Tibial artery (tissue), 4 donors: ENCODE data around the gene CEP41.
A peak's percentile ranks its signal among the peaks of the same experiment; 100 is the strongest.

Experiments
- DNase-seq, 2 donors: peaks; one replicate each; pipeline ENCODE4 v3.0.0-alpha.2; 2019
- H3K27ac ChIP-seq, 2 donors: fragments of 200-600 bp; sonication (generic) in 1 of 2; 1 replicate in 1 of 2; 2 replicates in 1 of 2; pipeline ENCODE4 v1.5.1; 2018 to 2019; ENCODE audit warnings: mild to moderate bottlenecking in 1 of 2
- H3K27me3 ChIP-seq, 2 donors: fragments of 200-600 bp; sonication (generic) in 1 of 2; one replicate each; pipeline versions ENCODE4 v1.5.1 to v1.6.0; 2016 to 2019
- H3K36me3 ChIP-seq, 3 donors: fragments of 200-600 bp; sonication (generic) in 2 of 3; one replicate each; pipeline ENCODE4 v1.5.1; 2016 to 2019; ENCODE audit warnings: mild to moderate bottlenecking in 2 of 3
- H3K4me1 ChIP-seq, 4 donors: fragments of 200-600 bp; sonication (generic) in 2 of 4; 1 replicate in 3 of 4; 2 replicates in 1 of 4; pipeline ENCODE4 v1.5.1; 2016 to 2019
- H3K4me3 ChIP-seq, 2 donors: fragments of 200-600 bp; sonication (generic) in 1 of 2; 1 replicate in 1 of 2; 2 replicates in 1 of 2; pipeline ENCODE4 v1.5.1; 2018 to 2019; ENCODE audit warnings: mild to moderate bottlenecking in 2 of 2
- H3K9me3 ChIP-seq, 3 donors: fragments of 200-600 bp; sonication (generic) in 1 of 3; one replicate each; pipeline ENCODE4 v1.5.1; 2016 to 2019
- intact Hi-C: fragments of 100-400 bp; cut with DNase I; formaldehyde crosslinking; loops from one replicate; pipeline ENCODE4 v1.15.0; 2023; ENCODE audit warnings: low total_unique reads
- TF ChIP-seq, protein P1 (sequence below), 2 experiments: fragments of 200-600 bp in 1 of 2; fragments of 450-650 bp in 1 of 2; IDR thresholded peaks; one replicate each; pipeline ENCODE4 v1.5.1; 2017 to 2019; ENCODE audit warnings: antibody characterized with exemption in 2 of 2, mild to moderate bottlenecking in 1 of 2, moderate library complexity in 1 of 2

The CEP41 gene

DNA sequence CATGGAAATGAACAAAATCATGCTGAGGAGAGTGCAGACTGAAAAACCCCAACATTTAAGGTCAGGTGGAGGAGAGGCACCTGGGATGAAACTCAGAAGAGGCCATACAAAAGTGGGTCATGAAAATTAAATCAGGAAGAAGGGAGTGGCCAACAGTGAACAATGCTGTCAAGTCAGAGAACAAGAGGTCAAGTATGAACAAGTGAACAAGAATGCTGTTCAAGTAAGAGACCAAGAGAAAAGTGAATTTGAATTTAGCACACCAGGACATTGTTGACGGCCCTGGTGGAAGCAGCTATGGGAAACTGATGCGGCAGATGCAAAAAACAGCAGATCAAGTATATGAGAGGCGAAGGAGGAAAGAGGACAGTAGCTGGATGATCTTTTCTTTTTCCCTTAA is 7.9 kb downstream of the CEP41 start:
- Histone ChIP-seq H3K9me3 (no peaks in the 10 kb centered on the region), H3K27me3 (no peaks in the 10 kb centered on the region), H3K4me3 (no peak overlapping the region), H3K27ac (no peak overlapping the region), H3K36me3 (no peaks in the 10 kb centered on the region), H3K4me1 (peaks cover 0 to 23% (median 11%) of the 10 kb centered on the region in 4 donors)
- TF ChIP-seq, protein P1, sequence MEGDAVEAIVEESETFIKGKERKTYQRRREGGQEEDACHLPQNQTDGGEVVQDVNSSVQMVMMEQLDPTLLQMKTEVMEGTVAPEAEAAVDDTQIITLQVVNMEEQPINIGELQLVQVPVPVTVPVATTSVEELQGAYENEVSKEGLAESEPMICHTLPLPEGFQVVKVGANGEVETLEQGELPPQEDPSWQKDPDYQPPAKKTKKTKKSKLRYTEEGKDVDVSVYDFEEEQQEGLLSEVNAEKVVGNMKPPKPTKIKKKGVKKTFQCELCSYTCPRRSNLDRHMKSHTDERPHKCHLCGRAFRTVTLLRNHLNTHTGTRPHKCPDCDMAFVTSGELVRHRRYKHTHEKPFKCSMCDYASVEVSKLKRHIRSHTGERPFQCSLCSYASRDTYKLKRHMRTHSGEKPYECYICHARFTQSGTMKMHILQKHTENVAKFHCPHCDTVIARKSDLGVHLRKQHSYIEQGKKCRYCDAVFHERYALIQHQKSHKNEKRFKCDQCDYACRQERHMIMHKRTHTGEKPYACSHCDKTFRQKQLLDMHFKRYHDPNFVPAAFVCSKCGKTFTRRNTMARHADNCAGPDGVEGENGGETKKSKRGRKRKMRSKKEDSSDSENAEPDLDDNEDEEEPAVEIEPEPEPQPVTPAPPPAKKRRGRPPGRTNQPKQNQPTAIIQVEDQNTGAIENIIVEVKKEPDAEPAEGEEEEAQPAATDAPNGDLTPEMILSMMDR (IDR thresholded peaks at IDR 0.05), result no peak
- intact Hi-C loops, result no loop called here
- no peak for DNase-seq

DNA sequence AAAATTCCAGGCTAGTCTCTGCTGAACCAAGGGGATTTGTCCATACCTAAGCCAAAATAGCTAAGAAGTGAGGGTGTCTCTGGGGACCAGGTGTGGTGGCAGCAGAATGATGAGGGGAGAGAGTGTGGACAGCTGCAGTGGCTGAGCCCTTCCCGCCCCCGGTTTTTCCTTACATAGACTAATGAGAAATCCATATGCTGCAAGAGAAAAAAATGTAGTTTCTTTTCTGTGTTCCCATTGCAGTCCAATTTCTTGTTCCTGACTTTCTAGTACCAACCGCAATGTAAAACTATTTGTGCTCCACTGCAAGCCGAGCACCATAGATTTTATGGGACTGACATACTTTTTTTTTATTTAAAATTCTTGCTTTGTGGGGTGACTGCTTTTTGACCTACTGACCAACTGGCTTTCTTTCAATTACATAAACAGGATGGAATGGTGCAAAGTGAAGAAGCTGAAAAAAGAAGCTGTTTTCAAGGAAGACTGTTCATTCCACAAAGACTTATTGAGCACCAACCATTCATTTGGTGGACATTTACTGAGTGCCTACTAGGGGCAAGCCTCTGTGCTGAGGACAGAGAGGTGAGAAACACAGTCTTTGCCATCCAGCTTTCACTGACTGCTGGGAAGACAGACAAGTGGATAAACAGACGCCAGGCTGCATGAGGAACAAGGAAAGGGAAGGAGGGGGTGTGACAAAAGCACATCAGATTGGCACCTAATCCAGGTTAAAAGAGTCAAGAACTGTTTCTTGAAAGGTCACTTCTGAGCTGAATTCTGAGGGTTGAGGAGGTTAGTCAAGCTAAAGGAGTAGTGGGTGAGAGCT is 9.8 kb downstream of the CEP41 start:
- peak overlapping the region in 1 of 2 donors; percentile 12 for H3K27ac ChIP-seq
- H3K4me1 ChIP-seq, result peaks cover 0 to 23% (median 11%) of the 10 kb centered on the region in 4 donors
- H3K9me3 ChIP-seq, result no peaks in the 10 kb centered on the region
- peak overlapping the region; percentile 25 to 27 for H3K4me3 ChIP-seq
- intact Hi-C loops, result no loop called here
- no peak for DNase-seq
- TF ChIP-seq, protein P1 (IDR thresholded peaks at IDR 0.05), result no peak
- no peaks in the 10 kb centered on the region for H3K36me3 ChIP-seq
- no peaks in the 10 kb centered on the region for H3K27me3 ChIP-seq

DNA sequence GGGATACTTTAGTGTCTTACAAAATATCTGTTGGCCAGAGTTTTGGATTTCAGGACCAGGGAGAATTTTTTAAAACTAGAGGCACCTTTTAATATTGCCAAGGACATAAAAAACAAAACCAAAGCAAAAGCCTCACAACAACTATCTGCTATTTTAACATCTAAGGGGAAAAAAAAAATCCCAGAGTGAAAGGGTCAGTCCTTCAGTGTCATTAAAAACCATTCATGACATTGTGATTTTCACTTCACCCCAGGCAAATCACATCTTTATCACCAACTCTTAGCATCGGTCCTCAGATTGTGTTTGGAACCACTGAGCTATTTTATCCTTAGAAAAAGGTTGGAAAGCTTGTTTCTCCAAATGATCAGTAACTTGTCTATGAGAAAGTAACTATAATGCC is 10.7 kb downstream of the CEP41 start:
- Histone ChIP-seq H3K27me3 (no peaks in the 10 kb centered on the region), H3K9me3 (no peaks in the 10 kb centered on the region), H3K36me3 (no peaks in the 10 kb centered on the region), H3K4me1 (peaks cover 0 to 23% (median 11%) of the 10 kb centered on the region in 4 donors), H3K27ac (peak overlapping the region in 1 of 2 donors; percentile 12), H3K4me3 (peak overlapping the region in 1 of 2 donors; percentile 25)
- intact Hi-C loops, result no loop called here
- DNase-seq, result no peak
- TF ChIP-seq, protein P1 (IDR thresholded peaks at IDR 0.05), result no peak

DNA sequence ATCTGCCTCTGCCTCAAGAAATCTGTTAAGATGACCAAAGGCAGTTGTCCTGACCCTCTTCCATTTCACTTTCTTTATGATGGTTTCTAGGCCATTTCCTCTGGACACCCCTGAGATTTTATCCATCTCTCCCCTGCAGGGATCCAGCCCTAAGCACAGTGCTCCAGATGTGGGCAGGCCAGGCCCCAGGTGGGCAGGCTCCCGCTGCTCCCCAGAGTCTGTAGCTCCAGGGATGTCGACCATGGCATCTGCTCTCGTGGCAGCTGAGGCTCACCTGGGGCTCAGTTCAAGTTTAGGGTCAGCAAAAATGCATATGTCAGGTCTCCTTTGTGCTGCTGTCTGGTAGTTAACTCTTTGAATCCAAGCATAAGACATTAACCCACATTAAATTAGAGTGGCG is 11.8 kb downstream of the CEP41 start:
- no peak overlapping the region for H3K4me3 ChIP-seq
- DNase-seq, result no peak
- intact Hi-C loops, result no loop called here
- H3K27ac ChIP-seq, result no peak overlapping the region
- peaks cover 0 to 23% (median 11%) of the 10 kb centered on the region in 4 donors for H3K4me1 ChIP-seq
- no peaks in the 10 kb centered on the region for H3K9me3 ChIP-seq
- H3K36me3 ChIP-seq, result no peaks in the 10 kb centered on the region
- no peaks in the 10 kb centered on the region for H3K27me3 ChIP-seq
- TF ChIP-seq, protein P1 (IDR thresholded peaks at IDR 0.05), result no peak

DNA sequence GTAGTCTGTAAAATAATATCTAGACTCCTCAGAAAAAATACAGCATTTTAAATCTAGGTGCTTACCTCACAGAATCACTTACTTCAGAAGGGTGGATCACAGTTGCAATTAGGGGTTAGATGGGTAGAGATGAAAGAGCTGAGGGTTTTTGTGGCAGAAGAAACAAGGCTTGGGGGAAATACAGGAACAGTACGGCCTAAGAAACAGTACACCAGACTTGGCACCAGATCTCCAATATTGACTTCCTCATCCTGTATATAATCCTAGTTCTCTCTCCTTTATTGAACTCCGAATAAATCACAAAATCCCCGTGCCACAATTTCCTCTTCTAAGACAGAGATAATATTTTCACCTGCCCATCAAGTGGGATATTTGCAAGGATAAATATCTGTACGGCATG is 14.3 kb downstream of the CEP41 start:
- Histone ChIP-seq H3K36me3 (no peaks in the 10 kb centered on the region), H3K4me1 (peaks cover 0 to 22% (median 11%) of the 10 kb centered on the region in 4 donors), H3K9me3 (no peaks in the 10 kb centered on the region), H3K27me3 (no peaks in the 10 kb centered on the region), H3K27ac (no peak overlapping the region), H3K4me3 (no peak overlapping the region)
- intact Hi-C loops, result no loop called here
- no peak for DNase-seq
- TF ChIP-seq, protein P1 (IDR thresholded peaks at IDR 0.05), result no peak
